HUES6 (cell line): ENCODE measurements around the gene SLC25A33.
"Not testable (repeated sequence)": the region's sequence is repeated elsewhere in the genome, so short reads cannot be mapped to it uniquely, and the experiment has no call there.

Source experiments
- H3K27ac ChIP-seq: 2 replicates; pipeline ENCODE4 v1.7.0; 2013; ENCODE audit warnings: low read depth, mild to moderate bottlenecking, low read length, inconsistent platforms
- H3K27me3 ChIP-seq: 2 replicates; pipeline ENCODE4 v1.6.1; 2013; ENCODE audit warnings: low read length; ENCODE audit not compliant: control insufficient read depth, insufficient read depth
- H3K36me3 ChIP-seq: 2 replicates; pipeline ENCODE4 v1.6.1; 2013; ENCODE audit warnings: low read length; ENCODE audit not compliant: control insufficient read depth, insufficient read depth
- H3K4me1 ChIP-seq: 2 replicates; pipeline ENCODE4 v1.6.1; 2013; ENCODE audit warnings: low read length; ENCODE audit not compliant: control insufficient read depth, insufficient read depth
- H3K4me3 ChIP-seq: 2 replicates; pipeline ENCODE4 v1.5.1; 2013; ENCODE audit warnings: low read depth, low read length
- H3K9ac ChIP-seq: one replicate; pipeline ENCODE4 v1.6.1; 2013; ENCODE audit warnings: mild to moderate bottlenecking, low read length
- H3K9me3 ChIP-seq: 2 replicates; pipeline ENCODE4 v1.6.1; 2013; ENCODE audit warnings: low read depth, low read length; ENCODE audit not compliant: control insufficient read depth, insufficient read depth

SLC25A33 gene

DNA sequence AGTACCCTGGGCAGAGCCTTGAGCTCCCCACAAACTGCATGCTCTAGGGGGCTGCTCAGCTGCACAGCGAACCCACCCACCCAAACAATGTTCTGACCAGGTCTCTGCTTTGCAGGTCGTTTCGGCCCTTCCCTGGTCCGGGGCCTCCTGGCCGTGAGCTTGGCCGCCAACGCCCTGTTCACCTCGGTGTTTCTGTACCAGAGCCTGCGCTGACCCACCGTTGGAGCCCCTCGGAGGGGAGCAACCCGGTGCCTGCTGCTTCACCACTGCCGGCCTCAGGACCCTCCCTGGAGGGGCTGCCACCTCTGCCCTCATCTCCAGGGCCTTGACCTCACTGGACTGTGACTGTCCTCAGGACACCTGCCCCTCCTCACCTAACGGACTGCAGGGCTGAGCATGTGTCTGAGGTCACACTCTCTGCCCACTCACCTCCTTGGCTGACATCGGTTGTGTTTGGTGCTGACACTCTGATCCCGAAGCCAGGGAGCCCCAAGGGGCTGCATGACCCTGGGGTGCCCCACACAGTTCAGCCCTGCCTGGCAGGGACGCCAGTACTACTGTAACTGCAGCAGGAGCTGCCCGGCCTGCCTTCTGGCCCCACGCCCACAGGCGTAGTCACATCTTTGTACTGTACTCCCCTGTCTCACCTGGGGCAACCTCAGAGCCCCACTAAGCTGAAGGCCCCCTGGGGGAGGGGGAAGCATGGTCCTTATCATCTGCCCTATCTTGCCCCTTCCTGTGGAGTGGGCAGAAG is 73.8 kb downstream of the SLC25A33 start:
- Histone ChIP-seq H3K4me3 (no peak overlapping the region), H3K9me3 (no peaks in the 10 kb centered on the region), H3K27ac (no peak overlapping the region), H3K4me1 (no peaks in the 10 kb centered on the region), H3K9ac (no peak overlapping the region), H3K36me3 (peaks cover 57% of the 10 kb centered on the region), H3K27me3 (no peaks in the 10 kb centered on the region)

DNA sequence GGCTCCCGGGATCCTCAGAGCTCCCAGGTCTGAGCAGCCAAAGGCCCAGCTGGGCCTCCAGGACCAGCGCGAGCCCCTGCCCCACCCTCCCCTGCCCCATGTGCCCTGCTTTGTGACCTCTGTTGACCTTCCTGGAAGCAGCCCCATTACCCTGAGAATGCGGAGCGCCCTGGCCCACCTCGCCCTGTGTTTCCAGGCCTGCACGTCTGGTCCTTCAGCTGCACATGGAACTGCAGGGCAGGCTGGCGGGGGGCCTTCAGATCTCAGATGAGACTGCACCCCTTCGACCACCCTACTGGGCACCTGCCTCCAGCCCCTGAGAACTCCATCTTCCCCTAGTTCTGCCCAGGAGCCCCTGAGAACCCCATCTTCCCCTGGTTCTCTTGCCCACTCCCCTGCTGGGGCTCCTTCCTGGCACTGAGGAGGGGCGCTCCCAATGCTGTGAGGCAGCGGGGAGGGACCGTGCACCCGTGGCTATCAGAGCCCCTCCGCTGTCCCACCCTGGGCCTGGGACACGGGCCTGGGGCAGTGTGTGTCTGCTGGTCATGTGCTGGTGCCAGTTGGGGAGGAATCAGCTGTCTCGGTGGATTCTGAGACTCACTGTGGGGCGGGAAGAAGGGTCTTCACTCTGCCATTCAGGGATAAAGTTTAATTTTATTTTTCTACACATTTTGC is 74.5 kb downstream of the SLC25A33 start:
- no peak overlapping the region for H3K27ac ChIP-seq
- H3K4me1 ChIP-seq: no peaks in the 10 kb centered on the region
- no peaks in the 10 kb centered on the region for H3K9me3 ChIP-seq
- H3K27me3 ChIP-seq: no peaks in the 10 kb centered on the region
- peaks cover 50% of the 10 kb centered on the region for H3K36me3 ChIP-seq
- no peak overlapping the region for H3K9ac ChIP-seq
- H3K4me3 ChIP-seq: no peak overlapping the region

DNA sequence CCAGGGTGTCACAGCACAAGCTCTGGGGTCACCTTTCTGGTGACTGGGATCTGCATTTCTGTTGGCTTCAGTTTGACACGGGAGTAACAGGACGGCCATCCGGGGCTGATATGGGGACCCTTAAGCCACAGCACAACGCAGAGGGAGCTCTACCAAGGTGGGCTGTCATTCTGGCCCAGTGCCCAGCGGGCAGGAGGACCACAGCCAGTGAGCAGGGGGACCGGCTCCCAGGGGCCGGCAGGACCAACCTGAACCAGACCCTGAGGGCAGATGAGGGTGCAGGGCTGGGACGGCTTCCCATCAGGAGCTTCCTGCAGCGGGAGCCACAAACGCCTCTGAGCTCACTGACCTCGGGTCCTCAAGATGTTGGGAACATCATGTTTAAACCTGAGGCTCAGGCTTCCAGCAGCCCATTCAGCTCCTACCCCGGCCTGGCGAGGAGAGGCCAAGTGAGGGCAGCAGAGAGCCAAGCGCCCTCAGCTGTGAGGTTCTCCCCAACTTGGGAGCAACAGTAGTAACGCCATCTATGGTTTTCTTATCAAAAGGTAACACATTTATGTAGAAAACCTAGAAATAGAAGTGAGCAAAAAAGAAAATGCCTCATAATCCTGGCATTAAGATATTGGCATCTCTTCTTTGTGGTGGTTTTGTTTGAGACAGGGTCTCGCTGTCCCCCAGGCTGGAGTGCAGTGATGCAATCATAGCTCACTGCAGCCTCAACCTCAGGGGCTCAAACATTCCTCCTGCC is 76.2 kb downstream of the SLC25A33 start:
- Histone ChIP-seq H3K36me3 (peaks cover 33% of the 10 kb centered on the region), H3K4me1 (no peaks in the 10 kb centered on the region), H3K27me3 (no peaks in the 10 kb centered on the region), H3K27ac (no peak overlapping the region), H3K9me3 (no peaks in the 10 kb centered on the region), H3K9ac (no peak overlapping the region), H3K4me3 (no peak overlapping the region)

DNA sequence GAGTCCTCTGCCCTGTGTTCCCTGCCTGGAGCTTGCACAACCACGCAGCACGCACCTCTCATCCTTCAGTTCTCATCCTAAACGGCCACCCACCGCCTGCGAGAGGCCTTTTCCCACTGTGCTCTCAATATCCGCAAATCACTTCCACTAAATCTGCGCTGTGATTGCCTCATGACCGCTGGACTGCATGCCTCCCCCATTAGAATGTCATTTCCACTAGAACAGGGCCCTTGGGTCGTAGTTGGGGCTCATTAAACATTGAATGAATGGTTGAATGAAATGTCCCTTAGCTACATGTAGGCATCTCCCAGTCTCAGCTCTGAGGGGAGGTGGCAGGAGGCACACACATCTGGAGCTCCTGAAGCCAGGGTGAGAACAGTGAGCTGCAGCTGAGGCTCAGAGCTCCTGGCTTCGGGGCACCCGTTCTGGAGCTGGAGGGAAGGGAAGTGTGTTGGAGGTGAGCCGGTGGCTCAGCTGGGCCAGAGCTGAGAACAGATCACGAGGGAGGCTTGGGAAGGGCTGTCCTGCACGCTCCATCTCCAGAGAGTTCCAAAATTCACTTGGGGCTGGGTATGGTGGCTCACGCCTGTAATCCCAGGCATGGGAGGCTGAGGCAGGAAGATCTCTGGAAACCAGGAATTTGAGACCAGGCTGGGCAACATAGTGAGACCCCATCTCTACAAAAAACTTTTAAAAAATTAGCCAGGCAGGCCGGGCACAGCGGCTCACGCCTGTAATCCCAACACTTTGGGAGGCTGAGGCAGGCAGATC is 79.8 kb downstream of the SLC25A33 start:
- no peaks in the 10 kb centered on the region for H3K36me3 ChIP-seq
- H3K4me1 ChIP-seq: no peaks in the 10 kb centered on the region
- H3K9ac ChIP-seq: no peak overlapping the region
- no peak overlapping the region for H3K4me3 ChIP-seq
- H3K27ac ChIP-seq: no peak overlapping the region
- no peaks in the 10 kb centered on the region for H3K9me3 ChIP-seq
- no peaks in the 10 kb centered on the region for H3K27me3 ChIP-seq

DNA sequence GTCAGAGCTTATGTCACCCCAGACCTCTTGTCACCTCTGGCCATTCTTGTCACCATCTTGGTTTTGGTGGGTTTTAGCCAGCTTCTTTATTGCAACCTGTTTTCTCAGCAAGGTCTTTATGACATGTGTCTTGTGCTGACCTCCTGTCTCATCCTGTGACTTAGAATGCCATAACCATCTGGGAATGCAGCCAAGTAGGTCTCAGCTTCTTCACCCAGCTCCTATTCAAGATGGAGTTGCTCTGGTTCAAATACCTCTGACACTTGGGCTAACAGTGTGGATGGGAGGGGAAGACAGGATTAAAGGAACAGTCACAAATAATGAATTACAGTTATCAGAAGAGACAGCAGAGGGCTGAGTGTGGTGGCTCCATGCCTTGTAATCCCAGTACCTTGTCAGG is 81.8 kb downstream of the SLC25A33 start:
- Histone ChIP-seq H3K4me1 (no peaks in the 10 kb centered on the region), H3K9ac (no peak overlapping the region), H3K36me3 (no peaks in the 10 kb centered on the region), H3K9me3 (no peaks in the 10 kb centered on the region), H3K27me3 (peaks cover 3% of the 10 kb centered on the region; the same call in 1 of the 2 replicates), H3K4me3 (no peak overlapping the region), H3K27ac (no peak overlapping the region)

DNA sequence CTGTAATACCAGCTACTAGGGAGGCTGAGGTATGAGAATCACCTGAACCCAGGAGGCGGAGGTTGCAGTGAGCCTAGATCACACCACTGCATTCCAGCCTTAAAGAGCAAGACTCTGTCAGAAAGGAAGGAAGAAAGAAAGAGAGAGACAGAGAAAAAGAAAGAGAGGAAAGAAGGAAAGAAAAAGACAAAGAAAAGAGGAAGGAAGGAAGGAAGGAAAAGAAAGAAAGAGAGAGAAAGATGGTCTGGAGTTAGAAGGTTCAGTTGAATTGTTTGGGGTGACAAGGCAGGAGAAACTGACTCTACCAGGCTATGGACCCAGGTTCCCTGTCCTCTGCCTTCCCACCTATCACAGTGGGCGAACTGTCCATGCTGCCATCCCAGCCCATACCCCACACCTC is 84.8 kb downstream of the SLC25A33 start:
- Histone ChIP-seq H3K9ac (no peak overlapping the region), H3K4me1 (peaks cover 7% of the 10 kb centered on the region), H3K36me3 (no peaks in the 10 kb centered on the region)

DNA sequence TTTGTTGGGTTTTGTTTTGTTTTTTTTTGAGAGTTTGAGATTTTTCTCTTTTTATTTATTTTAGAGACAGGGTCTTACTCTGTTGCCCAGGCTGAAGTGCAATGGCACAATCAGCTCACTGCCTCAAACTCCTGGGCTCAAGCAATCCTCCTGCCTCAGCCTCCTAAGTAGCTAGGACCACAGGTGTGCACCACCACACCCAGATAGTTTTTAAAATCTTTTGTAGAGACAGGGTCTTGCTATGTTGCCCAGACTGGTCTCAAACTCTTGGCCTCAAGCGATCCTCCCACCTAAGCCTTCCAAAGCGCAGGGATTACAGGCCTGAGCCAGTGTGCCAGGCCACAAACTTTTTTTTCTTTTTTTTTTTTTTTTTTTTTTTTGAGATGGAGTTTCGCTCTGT is 85.8 kb downstream of the SLC25A33 start:
- not testable (repeated sequence) for H3K36me3 ChIP-seq, H3K9ac ChIP-seq, H3K9me3 ChIP-seq, H3K4me3 ChIP-seq, H3K4me1 ChIP-seq, H3K27ac ChIP-seq
- peaks cover 14% of the 10 kb centered on the region for H3K27me3 ChIP-seq

More for the DNA sequence above, 84.8 kb downstream of the SLC25A33 start:
- Histone ChIP-seq H3K27ac (no peak overlapping the region), H3K4me3 (no peak overlapping the region), H3K27me3 (peaks cover 14% of the 10 kb centered on the region), H3K9me3 (no peaks in the 10 kb centered on the region)

DNA sequence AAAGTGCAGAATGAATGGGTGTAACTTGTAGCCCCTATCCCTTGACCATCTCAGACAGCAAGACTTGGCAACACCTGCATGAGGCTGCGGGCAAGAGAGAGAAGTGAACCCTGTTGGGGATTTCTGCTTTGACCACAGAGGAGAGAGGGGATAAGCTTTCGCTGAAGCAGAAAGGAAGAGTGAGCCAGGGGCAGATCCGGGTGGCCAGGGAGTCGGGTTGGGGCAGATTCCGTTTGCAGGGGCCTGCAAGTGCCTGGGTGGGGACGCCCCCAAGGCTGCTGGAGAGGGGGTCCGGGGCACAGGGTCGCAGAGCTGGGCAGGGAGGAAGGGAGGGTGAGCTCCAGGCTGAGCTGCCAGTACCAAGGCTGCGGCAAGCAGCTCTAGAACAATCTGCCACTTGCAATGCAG is 86.9 kb downstream of the SLC25A33 start:
- Histone ChIP-seq H3K27ac (no peak overlapping the region), H3K9me3 (no peaks in the 10 kb centered on the region), H3K4me1 (peaks cover 7% of the 10 kb centered on the region), H3K36me3 (no peaks in the 10 kb centered on the region), H3K27me3 (peaks cover 14% of the 10 kb centered on the region), H3K9ac (no peak overlapping the region), H3K4me3 (no peak overlapping the region)

DNA sequence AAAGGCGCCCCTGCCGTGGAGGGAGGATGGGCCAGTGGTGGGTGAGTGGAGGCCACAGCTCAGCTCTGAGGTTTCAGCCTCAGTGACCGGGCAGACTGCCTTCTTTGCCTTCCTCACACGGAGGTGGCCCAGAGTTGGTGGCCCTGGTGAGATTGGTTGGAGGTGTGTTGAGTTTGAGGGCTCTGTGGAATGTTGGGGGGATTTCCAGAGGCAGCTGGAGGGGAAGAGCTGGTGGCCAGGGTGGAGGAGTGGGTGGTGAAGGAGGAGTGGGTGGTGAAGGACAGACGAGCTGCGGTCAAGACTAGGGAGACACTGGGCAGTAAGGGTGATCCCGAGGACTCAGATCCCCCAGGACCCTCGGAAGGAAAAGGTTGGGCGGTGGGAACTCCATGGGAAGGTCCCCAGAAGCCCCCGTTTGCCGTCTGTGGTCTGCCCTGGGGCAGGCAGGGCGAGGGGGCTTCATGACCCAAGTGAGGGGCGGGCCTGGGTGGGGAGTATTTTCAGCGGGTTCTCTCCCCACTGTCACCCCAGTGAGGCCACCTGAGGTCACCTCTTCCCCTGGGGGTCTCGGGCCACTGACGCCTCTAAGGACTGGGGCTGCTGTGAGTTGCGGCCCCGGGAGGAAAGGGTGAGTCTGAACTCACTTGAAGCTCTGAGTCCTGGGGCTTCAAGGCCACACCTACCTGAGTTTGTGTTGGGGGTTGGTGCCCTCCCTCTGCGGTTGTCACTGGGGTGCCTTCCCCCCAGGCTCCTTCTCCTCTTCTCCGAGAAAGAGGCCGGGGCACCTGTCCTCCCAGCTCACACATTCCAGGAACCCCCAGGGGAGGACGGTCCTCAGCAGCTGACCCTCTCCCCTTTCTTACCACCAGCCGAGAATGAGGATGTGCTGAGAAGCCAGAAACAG is 89.5 kb downstream of the SLC25A33 start:
- H3K27me3 ChIP-seq: peaks cover 14% of the 10 kb centered on the region
- peaks cover 7% of the 10 kb centered on the region for H3K4me1 ChIP-seq
- H3K9ac ChIP-seq: no peak overlapping the region
- no peak overlapping the region for H3K4me3 ChIP-seq
- no peak overlapping the region for H3K27ac ChIP-seq
- no peaks in the 10 kb centered on the region for H3K36me3 ChIP-seq
- no peaks in the 10 kb centered on the region for H3K9me3 ChIP-seq
